ENCODE data around the gene GIGYF2. TPM values are rescaled to one million over a fixed set of nuclear protein-coding genes. Genes with fewer than 3 reads are reported as not detected.
"Not testable (repeated sequence)": the region's sequence is repeated elsewhere in the genome, so short reads cannot be mapped to it uniquely, and the experiment has no call there.

Gene GIGYF2
- polyA plus RNA-seq, 4 donors: 51.2 to 69.2 (median 65.8) TPM

- no peak for DNase-seq (ENCODE audit: low read depth in 4 of 4, low spot score in 3 of 4)
Observed at GRCh38 chr2:232800166-232800565, 103.0 kb downstream of the GIGYF2 start.

GRCh38 chr2:232802091-232802490 is 105.0 kb downstream of the GIGYF2 start:
- DNase-seq (ENCODE audit: low read depth in 4 of 4, low spot score in 3 of 4): no peak

GRCh38 chr2:232809349-232810124 is 112.4 kb downstream of the GIGYF2 start:
- no peak for DNase-seq (ENCODE audit: low read depth in 4 of 4, low spot score in 3 of 4)

- DNase-seq (ENCODE audit: low read depth in 4 of 4, low spot score in 3 of 4): no peak
Observed at GRCh38 chr2:232810444-232810843, 113.3 kb downstream of the GIGYF2 start.

GRCh38 chr2:232815569-232815968 is 118.4 kb downstream of the GIGYF2 start:
- no peak for DNase-seq (ENCODE audit: low read depth in 4 of 4, low spot score in 3 of 4)

- no peak for DNase-seq (ENCODE audit: low read depth in 4 of 4, low spot score in 3 of 4)
Observed at GRCh38 chr2:232816657-232817056, 119.5 kb downstream of the GIGYF2 start.

- DNase-seq (ENCODE audit: low read depth in 4 of 4, low spot score in 3 of 4): no peak
Observed at GRCh38 chr2:232817756-232818155, 120.6 kb downstream of the GIGYF2 start.

GRCh38 chr2:232829988-232830387 is 132.9 kb downstream of the GIGYF2 start:
- no peak for DNase-seq (ENCODE audit: low read depth in 4 of 4, low spot score in 3 of 4)

GRCh38 chr2:232831496-232831895 is 134.4 kb downstream of the GIGYF2 start:
- no peak for DNase-seq (ENCODE audit: low read depth in 4 of 4, low spot score in 3 of 4)

- no peak for DNase-seq (ENCODE audit: low read depth in 4 of 4, low spot score in 3 of 4)
Observed at GRCh38 chr2:232833830-232834229, 136.7 kb downstream of the GIGYF2 start.

- DNase-seq (ENCODE audit: low read depth in 4 of 4, low spot score in 3 of 4): no peak
Observed at GRCh38 chr2:232835687-232836208, 138.6 kb downstream of the GIGYF2 start.

- DNase-seq (ENCODE audit: low read depth in 4 of 4, low spot score in 3 of 4): no peak
Observed at GRCh38 chr2:232836934-232837333, 139.8 kb downstream of the GIGYF2 start.

GRCh38 chr2:232838406-232838874 is 141.3 kb downstream of the GIGYF2 start:
- DNase-seq (ENCODE audit: low read depth in 4 of 4, low spot score in 3 of 4): no peak

GRCh38 chr2:232839411-232840079 is 142.4 kb downstream of the GIGYF2 start:
- no peak for DNase-seq (ENCODE audit: low read depth in 4 of 4, low spot score in 3 of 4)

GRCh38 chr2:232842689-232843088 is 145.6 kb downstream of the GIGYF2 start:
- DNase-seq (ENCODE audit: low read depth in 4 of 4, low spot score in 3 of 4): no peak

- DNase-seq (ENCODE audit: low read depth in 4 of 4, low spot score in 3 of 4): no peak
Observed at GRCh38 chr2:232843834-232844233, 146.7 kb downstream of the GIGYF2 start.

- no peak for DNase-seq (ENCODE audit: low read depth in 4 of 4, low spot score in 3 of 4)
Observed at GRCh38 chr2:232846055-232846454, 148.9 kb downstream of the GIGYF2 start.

GRCh38 chr2:232850039-232850438 is 152.9 kb downstream of the GIGYF2 start:
- no peak for DNase-seq (ENCODE audit: low read depth in 4 of 4, low spot score in 3 of 4)

GRCh38 chr2:232852081-232852480 is 154.9 kb downstream of the GIGYF2 start:
- not testable (repeated sequence) for DNase-seq (ENCODE audit: low read depth in 4 of 4, low spot score in 3 of 4)

GRCh38 chr2:232852676-232853075 is 155.5 kb downstream of the GIGYF2 start:
- DNase-seq (ENCODE audit: low read depth in 4 of 4, low spot score in 3 of 4): no peak

- DNase-seq (ENCODE audit: low read depth in 4 of 4, low spot score in 3 of 4): no peak
Observed at GRCh38 chr2:232854082-232854481, 157.0 kb downstream of the GIGYF2 start.

- peak in 1 of 4 donors; percentile 26 for DNase-seq (ENCODE audit: low read depth in 4 of 4, low spot score in 3 of 4)
Observed at GRCh38 chr2:232857158-232857563, 160.0 kb downstream of the GIGYF2 start.

All from left renal pelvis (tissue), 4 donors.